Prostate gland (tissue), 2 donors: ENCODE measurements around the gene SPON2. TPM values are rescaled to one million over a fixed set of nuclear protein-coding genes. Genes with fewer than 3 reads are reported as not detected.

Experiments
- DNase-seq: peaks from one replicate; pipeline ENCODE4 v3.0.0-alpha.2; 2019; ENCODE audit warnings: low spot score
- H3K27ac ChIP-seq, 2 donors: fragments of 200-600 bp; sonication (generic); 2 replicates each; pipeline ENCODE4 v1.5.1; 2017 to 2019
- H3K27me3 ChIP-seq: fragments of 200-600 bp; sonication (generic); replicated peaks from 2 replicates; pipeline ENCODE4 v1.5.1; 2019; ENCODE audit not compliant: insufficient read depth
- H3K36me3 ChIP-seq, 2 donors: fragments of 200-600 bp; sonication (generic); 1 replicate in 1 of 2; 2 replicates in 1 of 2; pipeline versions ENCODE4 v1.5.1 to v1.8.1; 2017 to 2019
- H3K4me1 ChIP-seq: fragments of 200-600 bp; sonication (generic); replicated peaks from 2 replicates; pipeline ENCODE4 v1.5.1; 2019
- H3K4me3 ChIP-seq, 2 donors: fragments of 200-600 bp; sonication (generic); 2 replicates each; pipeline ENCODE4 v1.5.1; 2017 to 2019
- H3K9me3 ChIP-seq: fragments of 200-600 bp; sonication (generic); 2 replicates; pipeline ENCODE4 v1.5.1; 2017
- CTCF ChIP-seq, 4 experiments: fragments of 200-600 bp in 2 of 4; fragments of 450-650 bp in 2 of 4; sonication (generic) in 2 of 4; IDR thresholded peaks; 1 replicate in 3 of 4; 2 replicates in 1 of 4; pipeline ENCODE4 v1.5.1; 2016 to 2019; ENCODE audit warnings: antibody characterized with exemption in 4 of 4, mild to moderate bottlenecking in 2 of 4, moderate library complexity in 2 of 4
- POLR2A ChIP-seq: fragments of 450-650 bp; IDR thresholded peaks from one replicate; pipeline ENCODE4 v1.6.1; 2016; ENCODE audit warnings: antibody characterized with exemption, mild to moderate bottlenecking
- POLR2AphosphoS5 ChIP-seq: sonication (generic); formaldehyde crosslinking; IDR thresholded peaks from one replicate; pipeline ENCODE4 v1.6.1; 2017; ENCODE audit warnings: antibody characterized with exemption
- WGBS: methylation state at CpG from one replicate; pipeline ENCODE4 v1.1.5; 2018; 5-methylcytosine and 5-hydroxymethylcytosine counted together
- intact Hi-C: fragments of 100-400 bp; cut with DNase I; formaldehyde crosslinking; loops from one replicate; pipeline ENCODE4 v1.14.2; 2022
- total RNA-seq, 2 donors: library from RNA; depleted of rRNA; stranded (reverse); fragments of >200 nt; gene quantifications; one replicate each; pipeline ENCODE4 v1.1.0, GENCODE V29; 2016

The SPON2 gene
- total RNA-seq, 2 donors from 2014 or later = 107 to 134 TPM

- H3K4me1 ChIP-seq = peaks cover 37% of the 10 kb centered on the region
- H3K27ac ChIP-seq = no peak overlapping the region
- no peak overlapping the region for H3K4me3 ChIP-seq
Observed at GRCh38 chr4:1206299-1207156, 34.1 kb upstream of the SPON2 start.

GRCh38 chr4:1205586-1206298 lies 33.4 kb upstream of the SPON2 start:
- intact Hi-C loops = no loop called here
- Histone ChIP-seq H3K27ac (no peak overlapping the region), H3K4me1 (peaks cover 29% of the 10 kb centered on the region), H3K4me3 (no peak overlapping the region), H3K9me3 (no peaks in the 10 kb centered on the region), H3K36me3 (no peaks in the 10 kb centered on the region), H3K27me3 (no peaks in the 10 kb centered on the region)
- 87% methylated on average over 14 of the region's 17 CpGs for WGBS
- DNase-seq = no peak
- TF ChIP-seq POLR2AphosphoS5 (no peak), POLR2A (no peak), CTCF (IDR thresholded peaks at IDR 0.05) (no peak)

More at GRCh38 chr4:1206299-1207156, 34.1 kb upstream of the SPON2 start:
- H3K36me3 ChIP-seq = no peaks in the 10 kb centered on the region
- no peaks in the 10 kb centered on the region for H3K27me3 ChIP-seq
- WGBS = 92% methylated on average over 18 of the region's 21 CpGs
- DNase-seq = no peak
- TF ChIP-seq POLR2A = no peak
- no peak for TF ChIP-seq CTCF (IDR thresholded peaks at IDR 0.05)
- no peak for TF ChIP-seq POLR2AphosphoS5
- no peaks in the 10 kb centered on the region for H3K9me3 ChIP-seq
- intact Hi-C loops = no loop called here

GRCh38 chr4:1204828-1205585 lies 32.6 kb upstream of the SPON2 start:
- H3K9me3 ChIP-seq = no peaks in the 10 kb centered on the region
- H3K4me3 ChIP-seq = no peak overlapping the region
- no peaks in the 10 kb centered on the region for H3K36me3 ChIP-seq
- H3K27ac ChIP-seq = no peak overlapping the region
- no peaks in the 10 kb centered on the region for H3K27me3 ChIP-seq
- DNase-seq = no peak
- 74% methylated on average over 25 of the region's 25 CpGs for WGBS
- H3K4me1 ChIP-seq = peaks cover 22% of the 10 kb centered on the region
- intact Hi-C loops = no loop called here
- no peak for TF ChIP-seq POLR2A
- no peak for TF ChIP-seq CTCF (IDR thresholded peaks at IDR 0.05)
- no peak for TF ChIP-seq POLR2AphosphoS5

GRCh38 chr4:1204286-1204827 lies 32.0 kb upstream of the SPON2 start:
- Histone ChIP-seq H3K36me3 (no peaks in the 10 kb centered on the region), H3K27ac (no peak overlapping the region), H3K9me3 (no peaks in the 10 kb centered on the region), H3K4me1 (peaks cover 15% of the 10 kb centered on the region), H3K4me3 (no peak overlapping the region), H3K27me3 (no peaks in the 10 kb centered on the region)
- intact Hi-C loops = no loop called here
- 88% methylated on average over 21 of the region's 21 CpGs for WGBS
- no peak for DNase-seq
- TF ChIP-seq POLR2AphosphoS5 = no peak
- no peak for TF ChIP-seq POLR2A
- TF ChIP-seq CTCF (IDR thresholded peaks at IDR 0.05) = no peak
